AG20443 (cell line): ENCODE results near the gene RRN3.
"Not testable (repeated sequence)": the region's sequence is repeated elsewhere in the genome, so short reads cannot be mapped to it uniquely, and the experiment has no call there.

Experiments
- DNase-seq: peaks from one replicate; pipeline ENCODE4 v3.0.0; 2012; ENCODE audit warnings: low spot score, mixed read lengths

Gene RRN3, protein sequence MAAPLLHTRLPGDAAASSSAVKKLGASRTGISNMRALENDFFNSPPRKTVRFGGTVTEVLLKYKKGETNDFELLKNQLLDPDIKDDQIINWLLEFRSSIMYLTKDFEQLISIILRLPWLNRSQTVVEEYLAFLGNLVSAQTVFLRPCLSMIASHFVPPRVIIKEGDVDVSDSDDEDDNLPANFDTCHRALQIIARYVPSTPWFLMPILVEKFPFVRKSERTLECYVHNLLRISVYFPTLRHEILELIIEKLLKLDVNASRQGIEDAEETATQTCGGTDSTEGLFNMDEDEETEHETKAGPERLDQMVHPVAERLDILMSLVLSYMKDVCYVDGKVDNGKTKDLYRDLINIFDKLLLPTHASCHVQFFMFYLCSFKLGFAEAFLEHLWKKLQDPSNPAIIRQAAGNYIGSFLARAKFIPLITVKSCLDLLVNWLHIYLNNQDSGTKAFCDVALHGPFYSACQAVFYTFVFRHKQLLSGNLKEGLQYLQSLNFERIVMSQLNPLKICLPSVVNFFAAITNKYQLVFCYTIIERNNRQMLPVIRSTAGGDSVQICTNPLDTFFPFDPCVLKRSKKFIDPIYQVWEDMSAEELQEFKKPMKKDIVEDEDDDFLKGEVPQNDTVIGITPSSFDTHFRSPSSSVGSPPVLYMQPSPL

DNA sequence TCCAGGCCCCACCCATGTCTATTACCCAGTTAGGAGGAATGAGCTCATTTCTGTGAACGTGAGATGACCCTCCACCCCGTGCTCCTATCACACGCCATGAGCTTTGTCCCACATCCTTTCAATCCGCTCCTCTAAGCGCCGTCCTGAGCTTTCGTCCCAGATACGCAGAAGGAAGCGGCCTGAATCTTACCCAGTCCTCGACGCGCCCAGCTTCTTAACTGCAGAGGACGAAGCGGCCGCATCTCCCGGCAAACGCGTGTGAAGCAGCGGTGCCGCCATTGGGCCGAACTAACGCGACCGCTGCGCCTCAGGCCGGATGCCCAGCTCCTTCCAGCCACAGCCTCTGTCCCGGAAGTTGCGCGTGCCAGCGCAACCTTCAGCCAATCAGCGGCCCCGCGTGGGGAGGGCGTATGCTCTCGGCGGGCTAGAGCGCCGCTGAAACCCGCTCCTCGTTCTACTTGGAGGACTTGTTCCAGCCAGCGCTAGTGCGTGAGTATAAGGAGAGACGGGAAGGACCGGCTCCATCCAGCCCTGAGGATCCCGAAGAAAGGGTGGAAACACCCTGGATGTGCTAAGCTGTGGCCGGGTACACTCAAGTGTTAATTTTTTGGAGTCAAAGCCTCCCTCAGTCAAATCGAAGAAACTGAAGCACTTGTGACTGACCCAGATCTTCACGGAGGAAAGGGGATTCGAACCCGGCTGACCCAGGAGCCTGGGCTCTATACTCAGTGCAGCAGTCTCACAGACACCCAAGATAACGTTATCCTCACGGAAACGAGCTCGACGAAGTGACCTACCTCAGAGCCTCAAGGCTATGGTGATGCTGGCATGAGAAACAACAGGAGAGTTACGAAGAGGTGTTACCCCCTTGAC is at the start of gene RRN3:
Gene RRN3, minus strand, starts transcription at position 318 of the 873 bp plus-strand sequence. Its CDS starts 39 bp downstream, at position 279.
- peak; percentile 93 for DNase-seq

DNA sequence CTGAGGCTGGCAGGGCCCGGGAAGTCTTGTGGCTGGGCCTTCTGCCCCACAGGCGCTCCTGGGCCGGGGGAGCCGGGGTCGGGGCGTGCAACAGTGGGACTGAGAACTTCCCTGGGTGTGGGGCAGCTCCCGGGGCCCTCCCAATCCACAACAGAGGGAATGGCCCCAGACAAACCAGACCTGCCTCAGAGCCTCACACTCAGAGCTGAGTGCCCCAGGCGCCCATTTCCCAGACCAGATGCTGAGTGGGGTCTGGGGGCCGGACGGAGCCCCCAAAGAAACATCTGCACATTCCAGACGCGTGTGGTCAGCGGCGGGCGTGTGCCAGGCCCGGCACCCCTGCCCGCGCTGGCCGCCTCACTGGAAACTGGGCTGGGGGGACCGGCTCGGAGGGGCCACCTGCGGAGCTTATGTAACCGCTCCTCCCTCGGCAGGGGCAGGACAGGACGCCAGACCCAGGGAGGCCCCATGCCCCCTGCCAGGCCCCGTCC is 49.6 kb upstream of the RRN3 start:
- not testable (repeated sequence) for DNase-seq

DNA sequence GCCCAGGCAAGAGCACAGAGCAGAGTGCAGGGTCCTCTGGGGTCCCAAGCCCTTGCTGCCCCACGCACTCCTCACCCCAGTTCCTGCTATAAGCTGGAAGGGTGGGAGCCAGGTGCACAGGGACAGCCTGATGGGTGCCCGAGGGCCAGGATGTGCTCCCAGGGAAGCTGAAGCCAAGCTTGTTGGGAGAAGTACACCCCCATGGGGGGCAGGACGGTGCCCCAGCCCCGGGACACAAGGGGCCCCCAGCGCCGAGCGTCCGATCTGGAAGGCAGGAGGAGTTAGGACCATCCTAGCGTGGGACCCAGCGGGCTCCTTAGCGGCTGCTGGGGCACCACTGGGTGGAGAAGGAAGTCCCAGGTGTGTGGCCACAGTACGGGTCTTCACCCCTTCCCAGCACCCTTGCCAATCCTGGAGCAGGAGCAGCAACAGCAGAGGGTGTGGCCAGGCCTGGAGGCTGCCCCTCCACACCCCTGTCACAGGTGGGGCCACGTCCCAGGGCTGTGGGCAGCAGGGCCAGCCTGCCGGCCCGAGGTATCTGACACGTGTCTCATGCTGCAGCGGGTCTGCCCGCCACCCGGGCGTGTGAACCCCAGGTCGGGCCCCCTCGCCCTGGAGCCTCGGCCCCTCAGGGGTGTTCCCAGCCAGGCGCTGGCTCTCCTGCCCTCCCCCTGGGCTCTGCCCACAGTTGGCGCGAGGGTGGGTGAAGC is 49.0 kb upstream of the RRN3 start:
- not testable (repeated sequence) for DNase-seq

DNA sequence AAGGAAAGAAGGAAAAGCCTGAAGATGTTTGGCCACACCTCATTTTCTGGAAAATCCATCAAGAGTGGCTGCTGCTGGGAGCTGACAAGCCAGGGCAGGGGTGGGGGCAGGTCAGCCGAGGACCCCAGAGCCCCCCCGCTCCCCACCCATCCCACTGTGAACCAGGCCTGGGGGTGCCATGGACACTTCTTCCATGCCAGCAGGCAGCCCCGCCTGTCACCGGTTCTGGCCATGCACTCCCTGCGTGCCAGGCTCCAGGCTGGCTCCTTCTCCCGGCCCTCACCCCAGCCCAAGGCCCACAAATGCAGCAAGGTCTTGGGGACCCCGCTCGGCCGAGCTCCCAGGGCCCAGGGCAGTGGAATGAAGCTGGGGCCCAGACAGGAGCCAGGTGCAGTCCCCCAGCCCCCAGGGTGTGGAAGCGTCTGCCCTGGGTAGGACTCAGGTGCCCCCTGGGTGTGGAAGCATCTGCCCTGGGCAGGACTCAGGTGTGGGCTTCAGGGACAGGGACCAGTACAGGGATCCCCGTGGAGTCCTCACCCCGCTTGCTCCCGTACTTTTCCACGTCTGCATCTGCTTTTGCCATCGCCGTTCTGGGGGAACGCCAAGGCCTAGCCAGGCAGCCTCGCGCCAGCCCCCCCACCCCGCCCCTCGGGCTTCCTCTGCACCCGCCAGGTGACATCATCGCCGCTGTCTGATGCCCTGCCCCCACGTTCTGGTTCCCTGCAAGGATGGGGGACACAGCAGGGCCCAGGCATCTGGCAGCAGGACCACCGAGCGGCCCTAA is 48.2 kb upstream of the RRN3 start:
- DNase-seq: not testable (repeated sequence)

DNA sequence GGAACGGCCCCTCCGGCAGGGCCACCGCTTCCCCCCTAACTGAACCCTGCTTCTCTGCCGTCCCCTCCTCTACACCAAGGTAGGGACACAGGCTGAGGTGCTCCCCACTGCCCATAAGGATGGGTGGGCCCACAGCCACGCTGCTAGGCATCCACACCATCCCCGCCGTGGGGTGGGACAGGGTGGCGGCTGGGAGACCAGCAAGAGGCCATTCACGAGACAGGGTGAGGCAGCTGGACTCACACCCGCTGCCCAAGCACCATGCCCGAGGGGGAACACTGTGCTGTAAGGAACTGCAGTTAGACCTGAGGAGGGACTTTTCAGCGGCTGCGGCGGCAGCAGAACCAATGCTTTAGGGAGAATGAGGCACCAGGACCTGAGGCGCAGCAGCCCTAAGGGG is 47.5 kb upstream of the RRN3 start:
- DNase-seq: no peak

DNA sequence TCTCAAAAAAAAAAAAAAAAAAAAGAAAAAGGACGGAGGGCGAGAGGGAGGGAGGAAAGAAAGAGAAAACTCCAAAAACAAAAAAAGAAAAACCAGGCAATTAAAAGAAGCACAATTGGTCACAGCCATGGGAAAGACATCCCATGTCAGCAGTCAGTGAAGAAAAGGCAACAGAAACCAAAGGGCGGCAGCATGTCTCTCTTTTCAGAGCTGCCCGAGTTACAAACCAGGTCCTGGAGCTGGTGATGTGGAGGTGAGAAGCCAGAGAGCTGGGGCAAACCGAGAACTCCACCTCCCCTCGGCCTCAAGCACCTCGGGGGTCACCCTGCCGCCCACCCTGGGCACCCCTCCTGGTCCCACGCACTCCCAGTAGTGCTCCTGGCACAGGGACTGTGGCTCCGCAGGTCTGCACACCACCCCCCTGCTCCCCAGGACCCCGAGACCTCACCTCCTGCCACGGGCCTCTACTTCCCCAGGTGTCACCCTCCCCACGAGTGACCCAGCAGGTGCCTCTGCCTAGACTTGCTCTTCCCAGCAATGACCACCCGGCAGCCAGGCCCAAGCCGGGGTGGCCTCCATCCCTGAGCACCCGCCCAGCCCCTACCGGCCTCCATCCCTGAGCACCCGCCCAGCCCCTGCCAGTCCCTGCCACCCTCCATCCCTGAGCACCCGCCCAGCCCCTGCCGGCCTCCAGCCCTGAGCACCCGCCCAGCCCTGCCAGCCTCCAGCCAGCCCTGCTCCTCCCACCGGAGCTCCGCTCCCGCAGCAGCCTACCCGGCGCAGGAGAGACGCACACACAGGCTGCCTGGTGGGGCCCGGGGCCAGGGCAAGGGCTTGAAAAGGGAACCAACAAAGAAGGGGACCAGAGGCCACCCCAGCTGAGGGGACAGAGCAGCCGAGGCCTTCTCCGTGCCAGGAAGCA is 46.6 kb upstream of the RRN3 start:
- DNase-seq: peak; percentile 32

DNA sequence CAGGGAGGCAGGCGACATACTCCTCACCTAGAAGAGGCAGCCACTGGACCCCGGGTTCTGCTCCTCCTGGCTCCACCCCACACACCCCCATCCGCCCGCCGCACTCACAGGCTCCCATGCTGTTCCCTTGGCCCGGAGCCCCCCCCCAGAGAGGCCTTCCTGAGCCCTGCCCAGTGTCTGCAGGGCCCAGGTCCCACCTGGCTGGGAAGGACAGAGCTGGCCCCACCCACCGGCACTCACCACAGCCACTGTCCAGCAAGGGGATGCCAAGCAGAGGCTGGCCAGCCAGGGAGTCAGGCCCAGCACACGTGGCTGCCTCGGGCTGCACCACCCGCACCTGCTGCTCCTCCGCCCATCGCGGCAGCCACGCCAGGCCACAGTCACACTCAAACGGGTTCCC is 43.4 kb upstream of the RRN3 start:
- not testable (repeated sequence) for DNase-seq

DNA sequence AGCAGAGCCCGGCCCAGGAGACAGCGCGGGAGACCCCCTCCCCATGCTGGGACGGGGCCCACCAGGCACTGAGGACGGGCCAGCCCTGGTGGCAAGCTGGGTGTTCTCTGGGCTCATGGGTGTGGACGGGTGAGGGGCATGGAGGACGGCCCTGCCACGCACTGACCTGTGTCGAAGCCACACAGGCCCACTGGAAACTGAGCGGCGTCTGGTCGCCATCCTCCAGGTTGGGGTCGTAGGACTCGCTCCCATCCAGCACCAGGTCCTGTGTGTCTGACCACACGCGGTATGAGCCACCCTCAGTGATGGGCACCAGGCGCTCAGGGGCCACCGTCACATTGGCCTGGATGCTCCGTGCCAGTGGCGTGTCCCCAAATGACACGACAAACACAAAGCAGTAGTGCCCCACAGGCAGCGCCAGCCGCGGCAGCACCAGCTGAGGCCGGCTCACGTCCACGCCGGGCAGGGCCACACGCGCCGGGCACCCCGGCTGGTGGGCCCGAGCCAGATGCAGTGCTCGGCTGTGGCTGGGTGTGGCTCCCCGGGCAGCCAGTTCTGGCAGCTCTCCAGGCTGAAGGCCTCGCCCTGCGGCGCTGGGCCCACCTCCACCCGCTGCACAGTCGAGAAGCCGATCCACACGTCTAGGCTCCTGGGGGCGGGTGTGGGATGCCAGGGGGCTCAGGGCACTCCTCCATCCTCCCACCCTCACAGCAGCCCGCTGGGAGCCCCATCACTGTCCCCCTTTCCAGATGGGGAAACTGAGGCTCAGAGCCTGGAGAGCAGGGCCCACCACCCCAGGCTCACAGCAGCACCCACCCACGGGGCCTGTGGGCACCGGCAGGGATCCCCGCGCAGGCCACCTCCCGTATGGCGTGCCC is 41.6 kb upstream of the RRN3 start:
- DNase-seq: not testable (repeated sequence)

DNA sequence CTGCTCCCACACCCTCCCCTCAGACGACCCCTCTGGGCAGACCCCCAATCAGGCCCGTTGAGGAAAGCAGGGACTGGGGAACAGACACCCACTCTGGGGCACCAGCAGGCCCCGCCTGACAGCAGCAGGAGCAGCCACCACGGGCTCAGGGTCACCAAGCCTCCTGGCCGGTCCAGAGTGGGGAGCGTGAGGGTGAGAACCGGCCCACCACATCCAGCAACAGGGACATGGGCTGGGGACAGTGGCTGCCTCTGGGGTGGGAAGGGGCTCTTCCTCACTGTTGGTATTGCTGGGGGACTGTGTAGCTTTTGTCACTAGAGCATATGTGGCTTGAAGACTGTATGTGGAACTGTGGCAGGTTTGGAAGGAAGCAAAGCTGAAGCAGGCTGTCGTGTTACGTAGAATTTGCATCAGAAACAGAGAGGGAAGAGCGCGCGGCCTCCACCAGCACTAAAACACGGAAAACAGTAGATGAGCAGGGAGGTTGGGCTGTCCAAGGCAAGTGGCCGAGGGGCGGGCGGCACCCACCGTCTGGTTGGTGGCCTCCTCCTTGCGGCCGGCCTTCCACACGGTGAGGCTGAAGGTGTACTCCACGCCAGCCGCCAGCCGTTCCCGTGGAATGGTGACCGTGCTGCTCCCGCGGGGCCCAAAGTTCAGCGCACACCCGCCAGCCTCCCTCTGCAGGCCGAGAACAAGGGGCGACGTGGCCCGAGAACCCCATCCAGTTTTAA is 40.8 kb upstream of the RRN3 start:
- not testable (repeated sequence) for DNase-seq

DNA sequence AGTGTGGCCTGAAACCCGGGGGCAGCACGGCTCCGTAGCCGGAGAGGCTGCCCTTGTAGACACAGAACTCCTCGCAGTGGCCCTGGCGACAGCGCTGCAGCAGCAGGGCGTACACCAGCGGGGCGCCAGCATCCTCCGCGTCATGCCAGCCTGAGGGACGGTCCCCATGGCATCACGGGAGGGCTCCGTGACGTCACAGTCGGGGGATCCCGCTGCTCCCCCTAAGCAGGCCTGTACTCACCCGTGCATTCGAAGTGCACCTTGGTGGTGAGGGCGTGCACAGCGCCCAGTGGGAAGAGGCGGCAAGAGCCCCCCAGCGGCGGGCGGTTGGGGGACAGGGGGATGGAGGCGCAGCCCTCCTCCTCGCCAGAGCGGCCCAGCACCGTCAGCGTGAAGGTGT is 39.5 kb upstream of the RRN3 start:
- not testable (repeated sequence) for DNase-seq

DNA sequence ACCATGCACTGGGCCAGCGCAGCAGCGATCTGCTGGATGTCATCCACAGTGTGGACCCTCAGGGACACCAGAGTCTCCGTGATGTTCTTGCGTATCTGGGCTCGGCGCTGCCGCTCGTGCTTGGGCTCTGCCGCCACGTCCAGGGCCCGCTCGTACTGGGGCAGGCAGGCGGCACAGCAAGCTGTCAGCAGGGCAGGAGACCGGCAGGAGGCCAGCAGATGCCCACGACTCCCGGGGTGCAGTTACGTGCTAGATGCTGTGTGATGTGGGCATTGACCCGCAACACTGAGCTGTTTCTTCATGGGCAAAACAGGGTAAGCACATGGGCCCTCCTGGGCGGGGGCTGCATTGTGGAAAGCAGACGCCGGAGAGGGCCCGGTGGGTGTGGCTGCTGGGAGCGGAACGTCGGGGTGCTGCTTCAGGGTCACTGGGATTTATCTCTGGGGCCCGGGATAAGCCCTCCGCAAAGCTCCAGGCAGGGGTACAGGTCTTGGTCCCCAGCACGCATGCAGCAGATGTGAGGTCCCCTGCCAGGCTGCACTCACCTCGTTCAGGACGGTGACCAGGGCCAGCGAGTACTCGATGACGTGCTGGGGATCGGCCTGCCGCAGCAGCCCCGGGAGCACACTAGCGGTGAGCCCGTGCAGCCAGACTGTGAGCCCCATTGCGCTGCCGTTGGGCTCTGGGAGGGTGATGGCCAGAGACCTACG is 38.8 kb upstream of the RRN3 start:
- DNase-seq: not testable (repeated sequence)

DNA sequence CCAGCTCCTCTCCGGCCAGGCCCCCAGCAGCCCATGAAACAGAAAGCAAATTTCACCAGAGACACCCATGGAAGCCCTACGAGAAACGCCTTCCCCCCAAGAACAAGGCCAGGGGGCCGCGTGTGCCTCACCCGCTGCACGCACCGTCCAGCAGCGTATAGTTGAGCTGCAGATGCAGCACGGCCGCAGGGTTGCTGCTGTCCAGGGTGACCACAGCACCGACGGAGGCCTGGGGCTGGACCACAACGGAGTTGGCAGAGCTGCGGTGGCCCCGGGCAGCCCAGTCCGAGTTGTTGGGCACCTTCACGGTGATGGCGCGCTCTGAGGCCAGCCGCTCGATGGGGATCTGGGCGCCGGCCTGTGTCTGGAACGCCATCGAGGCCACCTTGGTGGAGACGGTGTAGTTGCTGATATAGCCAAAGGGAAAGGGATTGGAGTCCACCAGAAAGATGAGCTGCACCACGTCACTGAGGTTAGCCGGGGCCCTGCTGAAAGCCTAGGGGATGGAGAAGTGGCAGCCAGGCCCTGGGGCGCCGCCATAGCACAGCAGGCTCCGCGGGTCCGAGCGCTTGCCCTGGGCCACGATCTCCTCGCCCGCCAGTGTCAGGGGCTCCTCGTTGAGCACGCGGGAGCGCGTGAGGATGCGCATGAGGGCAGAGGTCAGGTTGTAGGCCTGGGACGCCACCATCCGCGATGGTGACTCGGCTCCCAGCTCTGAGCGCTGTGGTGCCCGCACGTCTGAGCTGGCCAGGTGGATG is 37.0 kb upstream of the RRN3 start:
- not testable (repeated sequence) for DNase-seq

DNA sequence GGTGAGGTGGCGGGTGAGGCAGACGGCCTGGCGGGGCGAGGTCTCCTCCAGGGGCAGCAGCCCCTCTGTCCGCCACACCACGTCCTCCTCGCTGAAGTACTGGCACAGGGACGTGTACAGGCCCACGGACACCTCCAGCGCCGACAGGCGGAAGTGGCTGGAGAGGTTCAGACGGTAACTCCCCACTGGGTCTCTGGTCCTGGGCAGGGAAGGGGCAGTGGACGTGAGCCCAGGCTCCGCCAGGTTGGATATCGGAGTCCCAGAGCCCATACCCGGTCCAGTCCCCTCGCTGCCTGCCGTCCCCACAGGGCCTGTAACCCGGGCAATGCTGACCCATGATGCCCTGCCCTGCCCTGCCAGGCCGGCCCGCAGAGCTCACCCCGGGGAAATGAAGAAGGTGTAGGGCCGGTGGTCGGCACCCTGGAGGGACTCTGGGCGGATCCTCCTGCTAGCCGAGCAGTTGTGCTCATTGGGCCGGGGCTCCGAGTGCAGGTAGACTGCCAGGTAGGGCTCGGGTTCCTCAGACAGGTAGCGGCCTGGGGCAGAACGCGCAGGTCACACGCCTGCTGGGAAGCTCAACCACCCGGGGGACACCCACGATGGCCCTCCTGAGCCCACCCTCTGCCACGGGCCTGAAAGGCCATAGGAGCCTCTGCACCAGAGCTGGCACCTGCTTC is 36.3 kb upstream of the RRN3 start:
- DNase-seq: not testable (repeated sequence)

DNA sequence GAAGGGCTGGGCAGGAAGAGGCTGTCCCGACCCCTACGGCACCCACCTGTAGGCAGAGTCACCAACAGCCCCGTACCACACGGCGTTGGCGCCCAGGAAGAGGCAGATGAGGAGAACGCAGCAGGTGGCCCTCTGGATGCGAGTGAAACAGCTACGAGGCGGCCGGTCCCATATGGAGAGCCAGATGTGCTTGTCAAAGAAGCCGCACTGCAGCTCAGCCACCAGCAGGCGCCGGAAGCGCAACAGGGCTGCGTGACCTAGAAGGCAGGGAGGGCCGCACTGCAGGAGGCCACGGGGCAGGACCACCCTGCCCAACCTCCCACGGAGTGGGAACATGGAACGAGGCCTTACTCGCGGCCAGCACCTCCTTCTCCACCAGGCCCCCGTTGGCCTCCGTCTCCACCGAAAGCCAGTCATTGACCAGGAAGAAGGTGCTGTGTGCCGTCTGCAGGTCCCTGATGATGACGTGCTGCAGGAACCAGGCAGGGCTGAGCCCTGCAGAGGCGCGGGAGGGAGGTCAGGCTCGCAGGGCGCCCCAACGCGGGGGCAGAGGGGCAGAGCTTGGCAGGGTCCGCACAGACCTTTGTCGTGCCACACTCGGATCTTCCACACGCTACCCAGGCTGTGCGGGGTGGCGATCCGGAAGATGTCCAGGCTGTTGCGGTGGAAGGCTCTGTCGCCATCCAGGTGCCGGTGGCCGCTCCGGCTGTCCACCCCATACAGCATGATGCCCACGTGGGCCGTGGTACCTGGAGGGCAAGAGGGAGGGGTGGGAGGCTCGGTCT is 33.8 kb upstream of the RRN3 start:
- DNase-seq: not testable (repeated sequence)

DNA sequence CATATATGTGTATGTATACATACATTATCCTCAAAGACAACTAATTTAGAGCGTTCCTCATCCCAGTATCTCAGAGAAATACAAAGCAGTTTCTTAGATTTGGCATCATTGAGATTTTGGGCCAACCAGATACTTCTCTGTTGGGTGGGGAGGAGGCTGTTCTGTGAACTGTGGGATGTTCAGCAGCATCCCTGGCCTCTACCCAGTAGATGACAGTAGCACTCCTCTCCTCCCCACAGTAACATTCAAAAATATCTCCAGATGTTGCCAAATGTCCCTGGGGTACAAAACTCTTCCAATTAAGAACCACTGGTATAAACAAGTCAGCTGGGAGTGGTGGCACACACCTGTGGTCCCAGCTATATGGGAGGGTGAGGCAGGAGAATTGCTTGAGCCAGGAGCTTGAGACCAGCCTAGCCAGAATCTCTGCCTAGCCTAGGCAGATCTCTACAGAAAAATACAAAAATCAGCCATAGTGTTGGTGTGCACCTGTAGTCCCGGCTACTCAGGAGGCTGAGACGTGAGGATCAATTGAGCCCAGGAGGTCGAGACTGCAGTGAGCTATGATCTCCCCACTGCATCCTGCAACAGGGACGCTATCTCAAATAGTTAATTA is 6.4 kb upstream of the RRN3 start:
- not testable (repeated sequence) for DNase-seq
